GM21723 (cell line): Measurements from ENCODE around the gene TMEM35B.
"Not testable (repeated sequence)": the region's sequence is repeated elsewhere in the genome, so short reads cannot be mapped to it uniquely, and the experiment has no call there.

Experiments
- ATAC-seq: cut with Tn5 transposase; IDR thresholded peaks from one replicate; pipeline ENCODE4 v1.9.1; 2021; ENCODE audit warnings: mild to moderate bottlenecking, moderate library complexity; ENCODE audit not compliant: unreplicated experiment

TMEM35B gene

DNA sequence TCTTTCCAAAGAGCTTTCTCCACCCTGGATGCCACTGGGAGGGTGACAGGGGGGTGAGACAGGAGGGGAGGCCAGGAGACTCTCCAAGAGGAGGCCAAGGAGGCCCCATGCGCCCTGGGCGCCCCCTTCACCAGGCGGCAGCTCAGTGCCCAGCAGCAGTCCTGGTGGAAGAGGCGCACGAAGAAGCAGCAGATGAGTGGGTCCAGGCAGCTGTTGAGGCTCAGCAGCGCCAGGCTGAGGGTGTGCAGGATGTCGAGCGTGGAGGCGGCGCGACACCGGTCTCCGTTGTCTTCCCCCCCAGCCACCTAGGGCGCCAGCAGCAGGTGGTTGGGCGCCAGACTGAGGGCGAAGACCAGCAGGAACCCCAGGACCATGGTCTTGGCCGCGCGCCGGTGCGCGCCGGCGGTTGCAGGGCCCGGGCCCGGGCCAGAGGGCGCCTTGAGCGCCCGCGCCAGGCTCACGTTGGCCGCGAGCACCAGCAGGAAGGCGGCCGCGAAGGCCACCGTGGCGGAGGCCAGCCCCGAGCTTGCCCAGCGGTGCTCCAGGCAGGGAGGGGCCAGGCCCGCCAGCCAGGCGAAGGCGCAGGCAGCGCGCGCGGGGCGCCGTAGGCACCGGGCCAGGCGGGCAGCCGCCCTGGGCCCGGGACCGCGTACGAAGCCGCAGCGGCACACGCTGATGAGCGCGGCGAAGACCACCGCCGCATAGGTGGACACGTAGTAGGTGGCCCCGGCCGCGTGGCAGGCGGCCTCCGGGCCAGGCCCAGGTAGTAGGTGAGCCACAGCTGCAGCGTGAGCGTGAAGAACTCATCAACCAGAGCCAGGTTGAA lies 8.6 kb downstream of the TMEM35B start:
- ATAC-seq: no peak

DNA sequence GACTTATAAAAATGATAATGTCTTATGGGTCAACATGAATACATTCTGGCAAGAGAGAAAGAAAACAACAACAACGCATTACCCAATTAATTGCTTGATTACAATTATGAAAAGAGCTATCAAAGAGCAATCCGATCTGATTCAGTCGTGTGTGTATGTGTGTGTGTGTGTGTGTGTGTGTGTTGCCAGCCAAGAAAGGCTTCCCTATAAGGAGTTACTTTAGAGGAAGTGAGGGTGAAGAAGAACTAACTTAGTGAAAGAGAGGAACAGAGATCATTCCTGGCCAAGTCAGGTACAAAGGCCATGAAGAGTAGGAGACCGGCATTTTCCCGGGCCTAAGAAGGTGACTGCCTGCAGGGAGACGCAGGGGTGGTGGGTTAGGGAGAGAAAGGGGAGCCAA lies 9.4 kb downstream of the TMEM35B start:
- ATAC-seq: no peak

DNA sequence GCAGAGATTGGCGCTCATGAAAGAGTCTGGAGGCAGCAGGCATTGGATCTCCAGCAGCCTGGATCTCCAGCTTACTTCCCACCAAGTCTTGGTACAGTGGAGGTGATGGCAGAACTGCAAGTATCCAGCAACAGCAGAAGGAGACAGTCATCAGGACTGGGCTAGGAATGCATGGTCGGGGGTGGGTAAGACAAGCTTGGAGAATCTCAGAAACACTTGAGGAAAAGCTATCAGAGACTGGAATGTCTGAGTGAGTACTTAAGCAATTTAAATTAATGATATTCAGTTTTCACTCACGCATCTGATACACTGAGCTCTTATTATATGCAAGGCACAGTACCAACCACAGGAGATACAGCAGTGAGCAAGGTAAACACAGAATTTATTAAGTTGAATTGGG lies 9.8 kb downstream of the TMEM35B start:
- ATAC-seq: no peak

DNA sequence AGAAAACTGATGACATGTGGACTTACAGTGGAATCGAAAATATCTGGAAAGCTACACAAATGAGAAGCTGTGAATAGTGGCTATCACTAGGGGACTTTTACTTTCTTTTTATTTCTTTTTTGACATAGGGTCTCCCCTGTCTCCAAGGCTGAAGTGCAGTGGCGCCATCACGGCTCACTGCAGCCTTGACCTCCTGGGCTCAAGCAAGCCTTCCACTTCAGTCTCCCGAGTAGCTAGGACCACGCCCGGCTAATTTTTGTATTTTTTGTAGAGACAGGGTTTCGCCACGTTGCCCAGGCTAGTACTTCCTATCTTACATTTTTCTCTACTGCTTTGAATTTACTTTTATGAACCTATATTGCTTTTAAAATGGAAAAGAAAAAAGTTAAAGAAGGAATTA lies 10.5 kb downstream of the TMEM35B start:
- ATAC-seq: no peak

GRCh38 chr1:34973326-34973725 lies 11.8 kb downstream of the TMEM35B start:
- ATAC-seq: no peak

- no peak for ATAC-seq
Observed at GRCh38 chr1:34970829-34971228, 14.3 kb downstream of the TMEM35B start.

GRCh38 chr1:34970220-34970735 lies 14.9 kb downstream of the TMEM35B start:
- no peak for ATAC-seq

GRCh38 chr1:34968297-34968696 lies 16.9 kb downstream of the TMEM35B start:
- not testable (repeated sequence) for ATAC-seq

GRCh38 chr1:34967672-34968071 lies 17.5 kb downstream of the TMEM35B start:
- not testable (repeated sequence) for ATAC-seq

DNA sequence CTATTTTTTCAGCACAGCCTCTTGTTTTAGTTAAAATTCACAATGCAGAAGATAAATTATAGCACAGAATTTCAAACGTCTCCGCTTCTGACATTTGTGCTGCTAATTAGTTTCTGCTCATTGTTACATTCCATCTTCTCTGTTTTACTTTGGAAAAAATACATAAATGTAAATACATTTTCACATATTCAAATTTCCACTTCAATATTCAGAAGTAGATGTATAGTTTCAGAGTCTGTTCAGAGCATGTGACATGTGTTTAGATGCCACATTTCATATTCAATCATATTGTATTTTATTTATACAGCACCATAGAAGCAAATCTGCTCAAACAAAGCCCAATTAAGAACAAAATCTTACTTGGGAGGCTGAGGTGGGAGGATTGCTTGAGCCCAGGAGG lies 19.6 kb downstream of the TMEM35B start:
- no peak for ATAC-seq

GRCh38 chr1:34950428-34950827 lies 34.7 kb downstream of the TMEM35B start:
- no peak for ATAC-seq

- not testable (repeated sequence) for ATAC-seq
Observed at GRCh38 chr1:34948739-34949138, 36.4 kb downstream of the TMEM35B start.

GRCh38 chr1:34947641-34948314 lies 37.4 kb downstream of the TMEM35B start:
- ATAC-seq: not testable (repeated sequence)

- ATAC-seq: no peak
Observed at GRCh38 chr1:34946211-34946610, 38.9 kb downstream of the TMEM35B start.

DNA sequence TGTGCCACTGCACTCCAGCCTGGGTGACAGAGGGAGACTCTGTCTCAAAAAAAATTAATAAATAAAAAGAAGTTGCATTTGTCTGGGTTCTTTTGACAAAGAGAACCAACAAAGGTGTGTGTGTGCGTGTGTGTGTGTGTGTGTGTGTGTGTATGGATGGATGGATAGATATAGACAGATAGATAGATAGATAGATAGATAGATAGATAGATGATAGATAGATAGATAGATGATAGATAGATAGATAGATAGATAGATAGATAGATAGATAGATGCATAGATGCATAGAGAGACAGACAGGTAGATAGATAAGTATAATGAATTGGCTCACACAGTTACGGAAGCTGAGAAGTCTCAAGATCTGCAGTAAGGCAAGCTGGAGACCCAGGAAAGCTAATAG lies 43.3 kb downstream of the TMEM35B start:
- not testable (repeated sequence) for ATAC-seq
